ENCODE data around the gene CTDSPL2. TPM values are rescaled to one million over a fixed set of nuclear protein-coding genes. Genes with fewer than 3 reads are reported as not detected.

The CTDSPL2 gene
- total RNA-seq, 1 donor from 2014 or later, result 61.7 TPM

- Mint-ChIP-seq H3K27ac (peak overlapping the region; percentile 10), H3K9me3 (ENCODE audit: low read depth) (no peaks in the 10 kb centered on the region)
Measured at GRCh38 chr15:44397869-44398268, 29.6 kb upstream of the CTDSPL2 start.

DNA sequence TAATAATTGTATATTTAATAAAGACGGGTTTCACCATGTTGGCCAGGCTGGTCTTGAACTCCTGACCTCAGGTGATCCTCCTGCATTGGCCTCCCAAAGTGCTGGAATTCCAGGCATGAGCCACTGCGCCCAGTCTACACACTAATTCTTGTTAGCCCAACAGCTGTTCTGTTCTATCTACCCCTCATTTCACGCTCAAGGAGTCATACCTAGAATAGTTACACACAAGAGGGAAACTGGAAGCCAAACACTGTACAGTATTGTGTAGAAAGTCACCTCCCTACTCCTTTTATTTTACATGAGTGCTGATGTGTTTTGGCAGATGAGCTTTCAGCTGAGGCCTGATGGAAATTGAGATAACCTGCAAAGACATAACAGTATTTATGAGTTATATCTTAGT lies 13.4 kb upstream of the CTDSPL2 start:
- no peak for DNase-seq (ENCODE audit: low spot score, unreplicated experiment)
- no peaks in the 10 kb centered on the region for H3K4me1 Mint-ChIP-seq (ENCODE audit: low read depth)
- H3K4me3 Mint-ChIP-seq (ENCODE audit: low read depth), result no peak overlapping the region
- H3K9me3 Mint-ChIP-seq (ENCODE audit: low read depth), result no peaks in the 10 kb centered on the region
- peak overlapping the region; percentile 11 for H3K27ac Mint-ChIP-seq
- TF ChIP-seq, protein P1, sequence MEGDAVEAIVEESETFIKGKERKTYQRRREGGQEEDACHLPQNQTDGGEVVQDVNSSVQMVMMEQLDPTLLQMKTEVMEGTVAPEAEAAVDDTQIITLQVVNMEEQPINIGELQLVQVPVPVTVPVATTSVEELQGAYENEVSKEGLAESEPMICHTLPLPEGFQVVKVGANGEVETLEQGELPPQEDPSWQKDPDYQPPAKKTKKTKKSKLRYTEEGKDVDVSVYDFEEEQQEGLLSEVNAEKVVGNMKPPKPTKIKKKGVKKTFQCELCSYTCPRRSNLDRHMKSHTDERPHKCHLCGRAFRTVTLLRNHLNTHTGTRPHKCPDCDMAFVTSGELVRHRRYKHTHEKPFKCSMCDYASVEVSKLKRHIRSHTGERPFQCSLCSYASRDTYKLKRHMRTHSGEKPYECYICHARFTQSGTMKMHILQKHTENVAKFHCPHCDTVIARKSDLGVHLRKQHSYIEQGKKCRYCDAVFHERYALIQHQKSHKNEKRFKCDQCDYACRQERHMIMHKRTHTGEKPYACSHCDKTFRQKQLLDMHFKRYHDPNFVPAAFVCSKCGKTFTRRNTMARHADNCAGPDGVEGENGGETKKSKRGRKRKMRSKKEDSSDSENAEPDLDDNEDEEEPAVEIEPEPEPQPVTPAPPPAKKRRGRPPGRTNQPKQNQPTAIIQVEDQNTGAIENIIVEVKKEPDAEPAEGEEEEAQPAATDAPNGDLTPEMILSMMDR (IDR thresholded peaks at IDR 0.05; ENCODE audit: unreplicated experiment), result no peak
- H3K27me3 Mint-ChIP-seq, result no peaks in the 10 kb centered on the region
- H3K36me3 Mint-ChIP-seq (ENCODE audit: insufficient read depth), result peaks cover 3% of the 10 kb centered on the region

More at GRCh38 chr15:44397869-44398268, 29.6 kb upstream of the CTDSPL2 start:
- no peaks in the 10 kb centered on the region for H3K4me1 Mint-ChIP-seq (ENCODE audit: low read depth)
- TF ChIP-seq, protein P1 (IDR thresholded peaks at IDR 0.05; ENCODE audit: unreplicated experiment), result no peak
- H3K36me3 Mint-ChIP-seq (ENCODE audit: insufficient read depth), result peaks cover 8% of the 10 kb centered on the region
- no peak for DNase-seq (ENCODE audit: low spot score, unreplicated experiment)
- H3K27me3 Mint-ChIP-seq, result no peaks in the 10 kb centered on the region
- H3K4me3 Mint-ChIP-seq (ENCODE audit: low read depth), result no peak overlapping the region

- Mint-ChIP-seq H3K27ac (peak overlapping the region; percentile 99), H3K4me3 (ENCODE audit: low read depth) (peak overlapping the region; percentile 91), H3K27me3 (no peaks in the 10 kb centered on the region), H3K9me3 (ENCODE audit: low read depth) (no peaks in the 10 kb centered on the region), H3K36me3 (ENCODE audit: insufficient read depth) (peaks cover 3% of the 10 kb centered on the region), H3K4me1 (ENCODE audit: low read depth) (peaks cover 15% of the 10 kb centered on the region)
- no peak for DNase-seq (ENCODE audit: low spot score, unreplicated experiment)
- TF ChIP-seq, protein P1 (IDR thresholded peaks at IDR 0.05; ENCODE audit: unreplicated experiment), result peak; percentile 41
Measured at GRCh38 chr15:44427756-44428724, 611 bp downstream of the CTDSPL2 start.

GRCh38 chr15:44435893-44436667 lies 8.7 kb downstream of the CTDSPL2 start:
- TF ChIP-seq, protein P1 (IDR thresholded peaks at IDR 0.05; ENCODE audit: unreplicated experiment), result no peak
- Mint-ChIP-seq H3K9me3 (ENCODE audit: low read depth) (no peaks in the 10 kb centered on the region), H3K36me3 (ENCODE audit: insufficient read depth) (peaks cover 3% of the 10 kb centered on the region), H3K27me3 (no peaks in the 10 kb centered on the region), H3K27ac (peak overlapping the region; percentile 1), H3K4me1 (ENCODE audit: low read depth) (peaks cover 6% of the 10 kb centered on the region), H3K4me3 (ENCODE audit: low read depth) (no peak overlapping the region)
- DNase-seq (ENCODE audit: low spot score, unreplicated experiment), result no peak

DNA sequence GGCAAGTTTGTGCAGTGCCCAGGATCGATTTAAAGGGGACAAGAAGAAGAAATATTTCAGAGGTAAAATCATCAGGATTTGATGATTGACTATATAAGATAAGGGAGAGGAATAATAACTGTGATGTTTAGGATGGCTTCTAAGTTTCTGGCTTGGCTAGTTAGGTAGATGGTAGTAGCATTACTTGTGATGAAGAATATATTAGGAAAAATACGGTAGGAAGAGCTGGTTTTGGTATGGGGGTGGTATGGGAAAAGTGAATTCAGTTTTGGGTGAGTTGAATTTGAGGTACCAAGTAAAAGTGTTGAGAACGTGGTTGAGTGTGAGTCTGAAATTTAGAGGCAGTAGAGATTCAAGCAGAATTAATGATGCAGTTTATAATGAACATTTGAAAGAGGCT lies 11.0 kb downstream of the CTDSPL2 start:
- TF ChIP-seq, protein P1 (IDR thresholded peaks at IDR 0.05; ENCODE audit: unreplicated experiment), result no peak
- no peak for DNase-seq (ENCODE audit: low spot score, unreplicated experiment)
- H3K36me3 Mint-ChIP-seq (ENCODE audit: insufficient read depth), result peaks cover 7% of the 10 kb centered on the region
- H3K4me1 Mint-ChIP-seq (ENCODE audit: low read depth), result peaks cover 11% of the 10 kb centered on the region
- no peaks in the 10 kb centered on the region for H3K27me3 Mint-ChIP-seq
- H3K27ac Mint-ChIP-seq, result no peak overlapping the region
- H3K4me3 Mint-ChIP-seq (ENCODE audit: low read depth), result no peak overlapping the region
- H3K9me3 Mint-ChIP-seq (ENCODE audit: low read depth), result peaks cover 5% of the 10 kb centered on the region
